Glutamatergic neuron (in vitro differentiated cells): Measurements from ENCODE around the gene ANTXR1. TPM values are rescaled to one million over a fixed set of nuclear protein-coding genes. Genes with fewer than 3 reads are reported as not detected.

ENCODE experiments used
- DNase-seq: peaks from one replicate; pipeline ENCODE4 v3.0.0; 2022
- H3K27ac Mint-ChIP-seq: one replicate; pipeline ENCODE4 v1.8.0; 2020; ENCODE audit warnings: mild to moderate bottlenecking, mixed read lengths, inconsistent platforms; ENCODE audit not compliant: unreplicated experiment
- H3K27me3 Mint-ChIP-seq: one replicate; pipeline ENCODE4 v1.8.0; 2020; ENCODE audit warnings: mild to moderate bottlenecking, moderate library complexity, mixed read lengths, inconsistent platforms; ENCODE audit not compliant: unreplicated experiment
- H3K36me3 Mint-ChIP-seq: one replicate; pipeline ENCODE4 v1.8.0; 2020; ENCODE audit warnings: mild to moderate bottlenecking, mixed read lengths, inconsistent platforms; ENCODE audit not compliant: unreplicated experiment
- H3K4me1 Mint-ChIP-seq: one replicate; pipeline ENCODE4 v1.8.0; 2020; ENCODE audit warnings: mild to moderate bottlenecking, low read depth, mixed read lengths, inconsistent platforms; ENCODE audit not compliant: unreplicated experiment
- H3K4me3 Mint-ChIP-seq: one replicate; pipeline ENCODE4 v1.8.0; 2020; ENCODE audit warnings: mild to moderate bottlenecking, mixed read lengths, inconsistent platforms; ENCODE audit not compliant: unreplicated experiment
- H3K9me3 Mint-ChIP-seq: one replicate; pipeline ENCODE4 v1.8.0; 2020; ENCODE audit warnings: mild to moderate bottlenecking, moderate library complexity, mixed read lengths, inconsistent platforms; ENCODE audit not compliant: unreplicated experiment
- CTCF ChIP-seq: fragments of 200-600 bp; sonication (generic); IDR thresholded peaks from one replicate; pipeline ENCODE4 v1.5.0; 2021; ENCODE audit not compliant: partially characterized antibody, unreplicated experiment
- microRNA-seq: library from miRNA; unstranded; fragments of <30 nt; microRNA quantifications from one replicate; pipeline ENCODE4, GENCODE V29; 2020; ENCODE audit not compliant: unreplicated experiment
- total RNA-seq: library from RNA; stranded (reverse); fragmentation: NEBNext Ultra II Directional; extraction: Animal tissue kit (Norgen Biotek cat#: 25700); gene quantifications from one replicate; pipeline ENCODE4 v1.2.1, GENCODE V29; 2021; ENCODE audit not compliant: unreplicated experiment

Gene ANTXR1
- total RNA-seq, 1 donor from 2014 or later, result 26.7 TPM

- peaks cover 2% of the 10 kb centered on the region for H3K9me3 Mint-ChIP-seq
- H3K36me3 Mint-ChIP-seq, result peaks cover 7% of the 10 kb centered on the region
- H3K27me3 Mint-ChIP-seq, result no peaks in the 10 kb centered on the region
- no peak overlapping the region for H3K27ac Mint-ChIP-seq
- no peak overlapping the region for H3K4me3 Mint-ChIP-seq
- no peak for TF ChIP-seq CTCF
- DNase-seq, result no peak
- H3K4me1 Mint-ChIP-seq, result no peaks in the 10 kb centered on the region
Measured at GRCh38 chr2:69297216-69297615, 284.2 kb downstream of the ANTXR1 start.

GRCh38 chr2:69298261-69298660 lies 285.3 kb downstream of the ANTXR1 start:
- H3K4me3 Mint-ChIP-seq, result no peak overlapping the region
- TF ChIP-seq CTCF, result no peak
- peaks cover 12% of the 10 kb centered on the region for H3K36me3 Mint-ChIP-seq
- H3K9me3 Mint-ChIP-seq, result peaks cover 5% of the 10 kb centered on the region
- peaks cover 3% of the 10 kb centered on the region for H3K27me3 Mint-ChIP-seq
- DNase-seq, result no peak
- no peaks in the 10 kb centered on the region for H3K4me1 Mint-ChIP-seq
- no peak overlapping the region for H3K27ac Mint-ChIP-seq

GRCh38 chr2:69298862-69299261 lies 285.9 kb downstream of the ANTXR1 start:
- Mint-ChIP-seq H3K27me3 (peaks cover 3% of the 10 kb centered on the region), H3K36me3 (peaks cover 11% of the 10 kb centered on the region), H3K4me3 (no peak overlapping the region), H3K27ac (no peak overlapping the region), H3K4me1 (no peaks in the 10 kb centered on the region), H3K9me3 (peaks cover 5% of the 10 kb centered on the region)
- DNase-seq, result no peak
- TF ChIP-seq CTCF, result no peak

Small RNAs within 50 kb of the gene (microRNA-seq; reads per million reads assigned to microRNA genes)
- 9.9 reads per million, percentile 48 among the genes with 10 or more reads in this experiment for gene MIR3126

Other genes with a start within 250 kb of the ANTXR1 start
- not detected for gene BMP10, start 141.8 kb upstream of the ANTXR1 start, total RNA-seq
- not detected for gene GKN2, start 60.3 kb upstream of the ANTXR1 start, total RNA-seq
- not detected for gene GKN1, start 38.5 kb upstream of the ANTXR1 start, total RNA-seq